ENCODE measurements around the gene FNDC3B. TPM values are rescaled to one million over a fixed set of nuclear protein-coding genes. Genes with fewer than 3 reads are reported as not detected.

FNDC3B gene
- total and polyA plus RNA-seq, 10 donors, result 3.1 to 149 (median 103) TPM

DNA sequence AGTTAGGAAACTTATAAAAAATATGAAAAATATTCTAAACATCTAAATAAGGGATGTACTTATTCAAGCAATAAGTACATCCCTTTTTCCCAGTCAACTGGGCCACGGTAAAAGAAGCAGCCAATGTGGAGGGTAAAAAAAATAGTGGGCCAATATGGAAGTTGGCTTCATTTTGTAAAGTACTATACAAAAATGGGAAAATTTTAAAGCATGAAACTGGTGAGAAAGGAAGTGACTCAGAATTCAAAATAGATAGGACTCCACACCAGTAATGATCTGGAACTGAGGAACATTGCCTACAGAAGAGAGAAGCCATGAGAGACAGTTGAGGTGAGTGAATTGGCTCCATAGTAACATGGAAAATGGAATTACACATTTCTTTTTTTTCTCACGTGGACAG is 108.9 kb downstream of the FNDC3B start:
- H3K27ac ChIP-seq, result peak overlapping the region in 5 of 8 donors; percentile 22 to 58 (median 49)
- H3K36me3 ChIP-seq, result no peaks in the 10 kb centered on the region
- WGBS, 5 donors, result 62 to 78% (median 71%) methylated on average over 2 of the region's 2 CpGs
- H3K4me1 ChIP-seq, result peaks cover 18 to 97% (median 49%) of the 10 kb centered on the region in 6 donors
- H3K27me3 ChIP-seq (replicated peaks in 1 of 7), result no peaks in the 10 kb centered on the region
- no peak for DNase-seq
- intact Hi-C loops (cut with DNase I; ENCODE audit: low total_unique reads), result no loop called here
- no peaks in the 10 kb centered on the region for H3K9me3 ChIP-seq
- no peak overlapping the region for H3K4me3 ChIP-seq
- TF ChIP-seq, protein P1, sequence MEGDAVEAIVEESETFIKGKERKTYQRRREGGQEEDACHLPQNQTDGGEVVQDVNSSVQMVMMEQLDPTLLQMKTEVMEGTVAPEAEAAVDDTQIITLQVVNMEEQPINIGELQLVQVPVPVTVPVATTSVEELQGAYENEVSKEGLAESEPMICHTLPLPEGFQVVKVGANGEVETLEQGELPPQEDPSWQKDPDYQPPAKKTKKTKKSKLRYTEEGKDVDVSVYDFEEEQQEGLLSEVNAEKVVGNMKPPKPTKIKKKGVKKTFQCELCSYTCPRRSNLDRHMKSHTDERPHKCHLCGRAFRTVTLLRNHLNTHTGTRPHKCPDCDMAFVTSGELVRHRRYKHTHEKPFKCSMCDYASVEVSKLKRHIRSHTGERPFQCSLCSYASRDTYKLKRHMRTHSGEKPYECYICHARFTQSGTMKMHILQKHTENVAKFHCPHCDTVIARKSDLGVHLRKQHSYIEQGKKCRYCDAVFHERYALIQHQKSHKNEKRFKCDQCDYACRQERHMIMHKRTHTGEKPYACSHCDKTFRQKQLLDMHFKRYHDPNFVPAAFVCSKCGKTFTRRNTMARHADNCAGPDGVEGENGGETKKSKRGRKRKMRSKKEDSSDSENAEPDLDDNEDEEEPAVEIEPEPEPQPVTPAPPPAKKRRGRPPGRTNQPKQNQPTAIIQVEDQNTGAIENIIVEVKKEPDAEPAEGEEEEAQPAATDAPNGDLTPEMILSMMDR (IDR thresholded peaks at IDR 0.05 in 8 of 11, conservative IDR thresholded peaks at IDR 0.05 in 3 of 11), result no peak
- TF ChIP-seq POLR2AphosphoS5 (IDR thresholded peaks at IDR 0.05) (no peak), POLR2A (IDR thresholded peaks at IDR 0.05) (no peak)

DNA sequence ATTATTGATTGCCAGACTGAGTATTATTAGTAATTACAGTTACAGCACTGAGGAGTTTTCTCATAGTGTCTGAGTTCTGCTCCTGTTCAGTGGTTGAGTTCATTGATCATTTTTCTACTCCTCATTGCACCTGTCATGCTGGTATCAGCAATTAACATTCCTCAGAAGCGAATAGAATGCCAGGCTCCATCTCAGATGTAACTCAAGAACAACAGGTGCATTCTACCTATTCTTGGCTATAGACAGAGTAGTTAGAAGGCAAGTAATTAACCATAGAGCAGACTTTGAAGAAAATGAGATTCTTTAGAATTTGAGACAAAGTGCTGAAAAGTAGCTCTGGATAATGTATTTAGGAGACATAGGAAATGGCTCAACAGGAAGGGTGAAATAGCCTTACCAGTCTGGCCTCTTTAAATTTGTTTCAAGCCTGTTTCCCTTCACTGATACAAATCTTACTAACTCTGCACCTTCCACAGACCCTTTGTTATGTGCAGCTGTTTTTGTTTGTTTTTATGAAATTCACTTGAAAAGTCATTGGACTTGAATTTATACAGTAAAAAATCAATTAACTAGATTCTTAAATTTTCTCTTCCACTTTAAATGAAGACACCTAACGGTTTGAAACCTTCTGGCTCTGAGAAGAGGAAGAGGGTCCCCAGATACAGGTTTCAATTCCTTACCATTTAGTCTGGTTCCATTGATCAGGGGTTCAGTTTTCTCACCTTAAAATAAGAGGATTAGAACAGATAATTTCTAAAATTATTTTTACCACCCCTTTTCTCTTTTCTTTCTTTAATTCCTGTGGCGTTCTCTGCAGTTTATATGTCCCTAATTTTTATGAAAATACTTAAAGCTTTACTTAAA is 109.6 kb downstream of the FNDC3B start:
- H3K27me3 ChIP-seq (replicated peaks in 1 of 7), result no peaks in the 10 kb centered on the region
- TF ChIP-seq POLR2A (IDR thresholded peaks at IDR 0.05) (no peak), POLR2AphosphoS5 (IDR thresholded peaks at IDR 0.05) (no peak)
- TF ChIP-seq, protein P1 (IDR thresholded peaks at IDR 0.05 in 8 of 11, conservative IDR thresholded peaks at IDR 0.05 in 3 of 11), result no peak
- H3K4me1 ChIP-seq, result peaks cover 23 to 98% (median 56%) of the 10 kb centered on the region in 6 donors
- WGBS, 5 donors, result 71 to 80% (median 76%) methylated on average over 3 of the region's 3 CpGs
- intact Hi-C loops (cut with DNase I; ENCODE audit: low total_unique reads), result no loop called here
- no peaks in the 10 kb centered on the region for H3K9me3 ChIP-seq
- H3K27ac ChIP-seq, result peak overlapping the region in 6 of 8 donors; percentile 22 to 58 (median 39)
- no peaks in the 10 kb centered on the region for H3K36me3 ChIP-seq
- DNase-seq, result no peak
- no peak overlapping the region for H3K4me3 ChIP-seq

DNA sequence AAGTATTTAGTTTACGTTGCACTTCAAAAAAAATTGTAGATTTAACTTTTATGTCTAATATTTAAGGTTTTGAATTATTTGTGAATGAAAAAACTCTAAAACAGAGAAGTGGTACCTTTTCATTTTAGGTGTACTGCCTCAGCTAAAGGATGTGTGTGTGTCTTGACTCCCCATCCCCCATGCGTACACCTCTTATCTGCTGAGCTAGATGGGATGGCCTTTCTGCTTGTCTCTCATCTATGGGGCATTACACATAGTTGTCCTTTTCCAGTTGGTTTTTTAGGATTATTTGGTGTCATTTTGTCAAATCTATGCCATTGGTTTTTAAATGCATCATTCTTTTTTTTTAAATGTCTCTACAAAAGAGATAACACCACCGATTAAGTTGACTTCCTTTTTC is 110.9 kb downstream of the FNDC3B start:
- intact Hi-C loops (cut with DNase I; ENCODE audit: low total_unique reads), result no loop called here
- Histone ChIP-seq H3K36me3 (no peaks in the 10 kb centered on the region), H3K27ac (peak overlapping the region in 1 of 8 donors; percentile 5), H3K9me3 (no peaks in the 10 kb centered on the region), H3K4me1 (peaks cover 24 to 98% (median 51%) of the 10 kb centered on the region in 6 donors), H3K27me3 (replicated peaks in 1 of 7) (no peaks in the 10 kb centered on the region), H3K4me3 (no peak overlapping the region)
- 80 to 90% (median 85%) methylated on average over 3 of the region's 3 CpGs for WGBS, 5 donors
- TF ChIP-seq POLR2AphosphoS5 (IDR thresholded peaks at IDR 0.05) (no peak), POLR2A (IDR thresholded peaks at IDR 0.05) (no peak)
- TF ChIP-seq, protein P1 (IDR thresholded peaks at IDR 0.05 in 8 of 11, conservative IDR thresholded peaks at IDR 0.05 in 3 of 11), result no peak
- DNase-seq, result no peak

DNA sequence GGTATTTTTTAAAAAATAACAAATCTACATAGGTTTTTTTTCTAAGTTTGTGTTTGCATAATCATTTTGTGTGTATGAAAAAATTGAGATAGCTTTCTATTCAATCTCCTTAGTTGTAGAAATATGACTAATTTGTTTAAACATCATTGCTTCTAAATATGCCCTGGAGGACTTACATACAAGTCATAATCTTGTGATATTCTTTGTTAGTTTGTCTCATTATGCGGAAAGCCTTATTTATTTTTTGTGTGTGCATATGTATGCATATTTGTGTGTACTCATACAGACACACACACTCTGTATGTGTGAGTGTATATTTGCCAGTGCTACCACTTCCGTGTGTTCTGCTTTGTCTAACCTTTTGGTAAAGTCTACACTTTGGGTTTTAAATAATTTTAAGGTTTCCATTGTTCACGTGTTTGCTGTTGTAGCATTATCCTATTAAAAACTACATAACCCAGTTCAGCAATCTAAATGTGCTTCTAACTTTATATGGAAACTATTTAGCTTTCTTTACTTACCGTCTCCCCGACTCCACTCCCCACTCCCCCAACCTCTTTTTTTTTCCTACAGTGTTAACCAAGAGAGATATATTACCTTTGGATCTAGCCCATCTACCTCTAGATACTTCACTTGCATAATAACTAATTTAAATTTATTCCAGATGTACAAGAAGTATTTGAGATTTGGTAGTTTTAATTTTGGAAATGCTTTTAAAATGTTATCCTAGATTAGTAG is 111.7 kb downstream of the FNDC3B start:
- Histone ChIP-seq H3K27ac (peak overlapping the region in 2 of 8 donors; percentile 71 to 75), H3K36me3 (no peaks in the 10 kb centered on the region), H3K4me3 (no peak overlapping the region), H3K9me3 (no peaks in the 10 kb centered on the region), H3K4me1 (peaks cover 24 to 98% (median 47%) of the 10 kb centered on the region in 6 donors), H3K27me3 (replicated peaks in 1 of 7) (no peaks in the 10 kb centered on the region)
- no peak for DNase-seq
- intact Hi-C loops (cut with DNase I; ENCODE audit: low total_unique reads), result no loop called here
- TF ChIP-seq, protein P1 (IDR thresholded peaks at IDR 0.05 in 8 of 11, conservative IDR thresholded peaks at IDR 0.05 in 3 of 11), result no peak
- WGBS, 5 donors, result 70 to 92% (median 76%) methylated on average over 5 of the region's 5 CpGs
